Activated T-cell treated with anti-CD3 and anti-CD28 coated beads, Interleukin-2, amount 50 U/mL, for 24 hours (primary cell): ENCODE measurements around the gene MYLK.

ENCODE experiments used
- DNase-seq: peaks from one replicate; pipeline ENCODE4 v3.0.0-alpha.2; 2020
- H3K27ac Mint-ChIP-seq: 2 replicates; pipeline ENCODE4 v1.8.0; 2020; ENCODE audit warnings: mild to moderate bottlenecking, mixed read lengths
- H3K27me3 Mint-ChIP-seq: 2 replicates; pipeline ENCODE4 v1.8.0; 2020; ENCODE audit warnings: mixed read lengths
- H3K36me3 Mint-ChIP-seq: 2 replicates; pipeline ENCODE4 v1.8.0; 2020; ENCODE audit warnings: low read depth, mixed read lengths
- H3K4me1 Mint-ChIP-seq: 2 replicates; pipeline ENCODE4 v1.8.0; 2020; ENCODE audit warnings: low read depth, mixed read lengths
- H3K4me3 Mint-ChIP-seq: 2 replicates; pipeline ENCODE4 v1.8.0; 2020; ENCODE audit warnings: mild to moderate bottlenecking, moderate library complexity, mixed read lengths
- H3K9me3 Mint-ChIP-seq: 2 replicates; pipeline ENCODE4 v1.8.0; 2020; ENCODE audit warnings: mixed read lengths

MYLK gene

DNA sequence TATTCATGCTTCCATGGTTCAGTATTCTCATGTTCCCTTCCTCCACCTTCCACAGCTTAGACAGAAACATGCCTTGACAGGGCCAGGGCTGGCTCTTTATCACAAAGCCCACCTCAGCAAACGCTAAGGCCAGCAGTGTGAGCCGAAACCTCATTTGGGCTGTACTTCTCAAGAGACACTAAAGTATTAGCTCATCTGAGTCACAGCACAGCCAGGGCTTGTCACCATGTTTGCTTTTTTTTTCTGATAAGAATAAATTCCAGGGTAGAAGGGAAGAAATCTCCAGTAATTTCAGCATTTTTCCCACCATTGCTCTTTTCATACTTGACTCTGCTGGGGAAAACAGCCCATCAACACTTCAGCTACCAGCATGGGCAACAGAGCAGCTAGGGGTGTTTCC lies 95.4 kb downstream of the MYLK start:
- Mint-ChIP-seq H3K4me1 (no peaks in the 10 kb centered on the region), H3K27ac (no peak overlapping the region), H3K36me3 (no peaks in the 10 kb centered on the region), H3K4me3 (no peak overlapping the region), H3K9me3 (no peaks in the 10 kb centered on the region), H3K27me3 (peaks cover 22% of the 10 kb centered on the region)
- DNase-seq, result no peak

DNA sequence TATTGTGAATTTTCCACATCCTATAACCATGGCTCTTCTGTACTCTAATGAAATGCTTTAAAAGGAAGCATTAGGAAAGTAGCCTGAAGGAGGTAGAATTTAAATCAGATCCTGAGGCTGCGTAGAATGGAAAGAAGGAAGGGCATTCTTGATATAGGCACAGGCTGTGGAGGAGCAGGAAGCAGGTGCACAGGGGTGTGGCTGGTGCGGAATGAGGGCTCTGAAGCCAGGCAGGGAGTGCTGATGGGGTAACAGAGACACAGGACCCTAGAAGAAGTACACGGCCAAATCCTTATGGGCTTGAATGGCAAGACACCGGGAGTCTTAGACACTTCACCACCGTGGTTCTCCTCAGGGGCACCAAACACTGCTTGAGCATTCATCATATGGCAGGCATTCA lies 97.0 kb downstream of the MYLK start:
- DNase-seq, result no peak
- no peaks in the 10 kb centered on the region for H3K9me3 Mint-ChIP-seq
- no peak overlapping the region for H3K4me3 Mint-ChIP-seq
- H3K27ac Mint-ChIP-seq, result no peak overlapping the region
- peaks cover 8% of the 10 kb centered on the region for H3K27me3 Mint-ChIP-seq
- no peaks in the 10 kb centered on the region for H3K36me3 Mint-ChIP-seq
- no peaks in the 10 kb centered on the region for H3K4me1 Mint-ChIP-seq

- H3K36me3 Mint-ChIP-seq, result no peaks in the 10 kb centered on the region
- no peaks in the 10 kb centered on the region for H3K4me1 Mint-ChIP-seq
- H3K27ac Mint-ChIP-seq, result no peak overlapping the region
- no peak overlapping the region for H3K4me3 Mint-ChIP-seq
- peaks cover 8% of the 10 kb centered on the region for H3K27me3 Mint-ChIP-seq
- H3K9me3 Mint-ChIP-seq, result no peaks in the 10 kb centered on the region
- no peak for DNase-seq
Observed at GRCh38 chr3:123785602-123786001, 98.5 kb downstream of the MYLK start.

DNA sequence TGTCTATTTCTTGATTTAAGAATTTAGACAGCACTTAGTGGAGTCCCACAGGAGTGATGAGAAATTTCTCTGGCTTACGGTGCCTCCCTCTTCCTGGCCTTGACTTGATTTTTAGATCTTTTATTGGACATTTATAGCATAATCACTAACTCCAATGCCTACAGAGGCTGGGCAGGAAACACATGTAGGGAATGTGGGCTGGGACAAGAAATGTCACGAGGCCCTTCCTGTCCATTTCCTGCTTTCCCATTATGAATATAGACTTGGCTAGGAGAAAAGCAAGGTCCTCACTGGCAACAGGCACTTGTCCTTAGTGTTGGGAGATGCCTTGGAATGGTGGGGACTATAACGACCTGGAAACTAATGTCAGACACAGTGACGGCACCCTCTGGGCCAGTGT lies 100.3 kb downstream of the MYLK start:
- no peaks in the 10 kb centered on the region for H3K36me3 Mint-ChIP-seq
- no peaks in the 10 kb centered on the region for H3K4me1 Mint-ChIP-seq
- no peaks in the 10 kb centered on the region for H3K9me3 Mint-ChIP-seq
- no peak for DNase-seq
- no peak overlapping the region for H3K27ac Mint-ChIP-seq
- H3K4me3 Mint-ChIP-seq, result no peak overlapping the region
- no peaks in the 10 kb centered on the region for H3K27me3 Mint-ChIP-seq

DNA sequence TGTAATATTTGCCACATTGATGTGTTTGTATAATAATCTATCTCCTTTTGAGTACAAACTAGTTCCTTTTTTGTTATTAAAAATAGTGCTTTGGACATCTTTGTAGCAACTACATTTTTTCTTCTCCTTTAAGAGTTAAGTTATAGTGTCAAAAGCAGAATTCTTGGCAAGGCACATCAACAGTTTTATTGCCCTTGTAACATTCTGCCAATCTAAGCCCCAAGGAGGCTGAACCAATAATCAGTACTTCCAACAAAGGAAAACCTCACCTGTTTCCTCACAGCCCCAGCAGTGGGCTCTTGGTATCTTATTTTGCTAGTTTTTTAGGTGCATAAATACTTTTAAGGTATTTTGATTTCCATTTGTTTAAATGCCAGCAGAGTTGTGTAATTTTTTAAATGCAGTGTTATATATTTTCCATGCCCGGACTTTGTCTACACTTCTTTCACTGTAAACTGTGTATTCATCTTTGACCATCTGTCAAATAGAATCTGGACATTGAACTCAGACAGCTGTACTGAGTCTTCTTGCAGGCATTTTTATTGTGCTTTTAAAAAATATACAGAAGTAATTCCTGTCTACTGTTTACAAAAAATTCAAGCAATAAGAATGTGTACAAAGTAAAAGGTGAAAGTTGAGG lies 101.0 kb downstream of the MYLK start:
- Mint-ChIP-seq H3K27me3 (no peaks in the 10 kb centered on the region), H3K27ac (no peak overlapping the region), H3K4me3 (no peak overlapping the region), H3K4me1 (no peaks in the 10 kb centered on the region), H3K36me3 (no peaks in the 10 kb centered on the region), H3K9me3 (no peaks in the 10 kb centered on the region)
- no peak for DNase-seq

GRCh38 chr3:123782488-123782887 lies 101.6 kb downstream of the MYLK start:
- no peak overlapping the region for H3K4me3 Mint-ChIP-seq
- no peak for DNase-seq

GRCh38 chr3:123781571-123782275 lies 102.4 kb downstream of the MYLK start:
- H3K36me3 Mint-ChIP-seq, result no peaks in the 10 kb centered on the region

More at GRCh38 chr3:123782488-123782887, 101.6 kb downstream of the MYLK start:
- no peaks in the 10 kb centered on the region for H3K9me3 Mint-ChIP-seq
- H3K27me3 Mint-ChIP-seq, result no peaks in the 10 kb centered on the region
- no peaks in the 10 kb centered on the region for H3K4me1 Mint-ChIP-seq
- H3K36me3 Mint-ChIP-seq, result no peaks in the 10 kb centered on the region
- H3K27ac Mint-ChIP-seq, result no peak overlapping the region

GRCh38 chr3:123781138-123781537 lies 103.0 kb downstream of the MYLK start:
- no peak for DNase-seq
- no peaks in the 10 kb centered on the region for H3K4me1 Mint-ChIP-seq
- no peak overlapping the region for H3K4me3 Mint-ChIP-seq
- H3K27ac Mint-ChIP-seq, result no peak overlapping the region
- no peaks in the 10 kb centered on the region for H3K9me3 Mint-ChIP-seq
- no peaks in the 10 kb centered on the region for H3K36me3 Mint-ChIP-seq
- no peaks in the 10 kb centered on the region for H3K27me3 Mint-ChIP-seq

More at GRCh38 chr3:123781571-123782275, 102.4 kb downstream of the MYLK start:
- Mint-ChIP-seq H3K4me3 (no peak overlapping the region), H3K4me1 (no peaks in the 10 kb centered on the region), H3K27me3 (no peaks in the 10 kb centered on the region), H3K27ac (no peak overlapping the region), H3K9me3 (no peaks in the 10 kb centered on the region)
- no peak for DNase-seq

GRCh38 chr3:123780656-123781055 lies 103.5 kb downstream of the MYLK start:
- no peak for DNase-seq
- Mint-ChIP-seq H3K27ac (no peak overlapping the region), H3K4me3 (no peak overlapping the region), H3K4me1 (no peaks in the 10 kb centered on the region), H3K9me3 (no peaks in the 10 kb centered on the region), H3K27me3 (no peaks in the 10 kb centered on the region), H3K36me3 (no peaks in the 10 kb centered on the region)

DNA sequence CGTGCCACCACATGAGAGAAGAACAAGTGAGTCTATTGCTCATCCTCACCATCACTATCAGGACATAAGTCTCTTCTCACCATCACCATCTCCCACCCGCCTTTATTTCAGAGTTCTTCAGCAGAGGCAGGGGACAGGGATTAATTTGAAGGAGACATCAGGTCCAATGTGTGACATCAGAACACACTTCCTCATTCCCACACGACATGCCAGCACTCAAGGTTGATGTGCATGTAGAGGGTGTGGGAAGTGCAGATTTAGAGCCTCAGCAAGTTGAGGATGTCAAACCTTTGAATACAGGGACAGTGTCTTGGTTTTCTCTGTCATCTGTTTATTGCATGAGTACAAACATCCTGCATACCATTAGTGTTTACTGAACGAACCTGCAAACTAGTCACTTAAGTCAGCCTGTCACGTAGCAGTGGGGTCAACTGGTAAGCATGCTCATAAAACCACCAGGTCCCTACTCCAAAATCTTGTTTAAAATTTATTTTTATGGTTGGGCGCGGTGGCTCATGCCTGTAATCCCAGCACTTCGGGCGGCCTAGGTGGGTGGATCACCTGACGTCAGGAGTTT lies 104.4 kb downstream of the MYLK start:
- DNase-seq, result no peak
- H3K36me3 Mint-ChIP-seq, result no peaks in the 10 kb centered on the region

DNA sequence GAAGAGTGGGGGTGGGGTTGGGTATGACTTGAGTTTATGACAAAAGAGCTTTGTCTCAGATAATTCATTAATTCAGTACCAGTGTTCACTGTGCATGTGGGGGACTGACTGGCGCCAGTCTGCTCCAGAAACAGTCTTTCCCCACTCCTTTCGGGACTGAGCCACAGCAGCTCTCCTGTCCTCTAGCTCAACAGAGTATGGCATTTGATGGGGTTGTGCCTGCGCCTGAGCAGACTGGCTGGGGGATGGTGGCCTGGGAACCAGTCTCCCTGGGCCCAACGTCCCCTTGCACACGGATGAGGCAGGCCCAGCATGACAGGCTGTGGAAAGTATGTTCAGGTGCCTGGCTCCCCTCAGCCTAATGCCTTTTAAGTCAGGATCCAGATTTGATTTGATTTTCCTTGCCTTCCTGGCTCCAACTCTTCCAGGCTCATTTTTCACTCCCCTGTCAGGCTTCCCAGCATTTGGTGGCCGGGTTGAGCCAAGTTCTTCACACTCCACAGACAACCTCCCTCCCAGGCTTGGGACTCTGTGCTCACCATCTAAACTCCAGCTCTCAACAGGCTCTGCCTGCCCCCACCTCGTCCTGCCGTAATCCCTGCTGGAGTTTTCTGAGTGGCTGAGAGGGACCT lies 105.0 kb downstream of the MYLK start:
- H3K36me3 Mint-ChIP-seq, result no peaks in the 10 kb centered on the region
- DNase-seq, result no peak
- no peak overlapping the region for H3K4me3 Mint-ChIP-seq

More for the DNA sequence above, 104.4 kb downstream of the MYLK start:
- Mint-ChIP-seq H3K4me1 (no peaks in the 10 kb centered on the region), H3K9me3 (no peaks in the 10 kb centered on the region), H3K27ac (no peak overlapping the region), H3K4me3 (no peak overlapping the region), H3K27me3 (no peaks in the 10 kb centered on the region)

DNA sequence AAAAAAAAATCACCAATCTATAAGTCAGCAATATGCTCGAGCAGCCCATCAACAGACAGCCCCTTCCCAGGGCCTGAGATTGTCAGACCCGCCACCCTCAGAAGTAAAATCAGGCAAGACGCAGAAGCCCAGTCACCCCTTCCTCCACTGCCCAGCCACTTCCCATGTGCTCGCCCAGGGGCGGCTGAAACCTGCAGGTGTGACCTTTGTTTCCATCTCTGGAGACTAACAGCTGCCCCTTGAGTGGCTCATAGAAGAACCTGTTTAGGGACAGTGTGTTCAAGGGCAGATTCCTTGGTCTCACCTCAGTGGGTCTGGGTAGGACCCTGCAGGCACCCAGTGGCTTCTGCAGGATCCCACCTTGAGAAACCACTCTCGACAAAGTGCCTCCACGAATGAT lies 105.6 kb downstream of the MYLK start:
- Mint-ChIP-seq H3K4me3 (no peak overlapping the region), H3K9me3 (no peaks in the 10 kb centered on the region), H3K4me1 (no peaks in the 10 kb centered on the region), H3K27me3 (no peaks in the 10 kb centered on the region), H3K36me3 (no peaks in the 10 kb centered on the region), H3K27ac (no peak overlapping the region)
- DNase-seq, result no peak

More for the DNA sequence above, 105.0 kb downstream of the MYLK start:
- H3K27ac Mint-ChIP-seq, result no peak overlapping the region
- H3K4me1 Mint-ChIP-seq, result no peaks in the 10 kb centered on the region
- H3K27me3 Mint-ChIP-seq, result no peaks in the 10 kb centered on the region
- H3K9me3 Mint-ChIP-seq, result no peaks in the 10 kb centered on the region

GRCh38 chr3:123776071-123776782 lies 107.9 kb downstream of the MYLK start:
- no peak for DNase-seq
- no peak overlapping the region for H3K27ac Mint-ChIP-seq

DNA sequence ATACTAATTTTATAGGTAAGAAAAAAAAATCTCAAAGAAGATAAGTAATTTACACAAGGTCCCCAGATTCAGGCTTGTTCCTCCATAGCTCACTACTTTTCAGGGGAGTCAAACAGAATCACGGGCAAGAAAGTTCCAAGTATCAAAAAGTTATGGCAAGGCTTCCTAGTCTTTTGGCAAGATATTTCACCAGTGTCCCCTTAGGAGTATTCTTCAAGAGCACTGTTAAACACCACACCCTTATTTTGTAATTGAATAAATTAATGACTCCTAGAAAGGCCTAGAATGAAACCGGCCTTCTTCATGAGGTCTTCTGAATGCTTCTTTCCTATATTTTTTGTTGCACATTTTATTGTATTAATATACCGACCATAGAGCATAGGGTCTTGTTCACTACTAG lies 109.7 kb downstream of the MYLK start:
- H3K27ac Mint-ChIP-seq, result no peak overlapping the region
- H3K4me3 Mint-ChIP-seq, result no peak overlapping the region
- no peak for DNase-seq
- no peaks in the 10 kb centered on the region for H3K36me3 Mint-ChIP-seq
- H3K4me1 Mint-ChIP-seq, result no peaks in the 10 kb centered on the region
- no peaks in the 10 kb centered on the region for H3K27me3 Mint-ChIP-seq
- no peaks in the 10 kb centered on the region for H3K9me3 Mint-ChIP-seq

More at GRCh38 chr3:123776071-123776782, 107.9 kb downstream of the MYLK start:
- Mint-ChIP-seq H3K4me3 (no peak overlapping the region), H3K9me3 (no peaks in the 10 kb centered on the region), H3K4me1 (no peaks in the 10 kb centered on the region), H3K36me3 (no peaks in the 10 kb centered on the region), H3K27me3 (no peaks in the 10 kb centered on the region)
